OCI-LY7 (cell line): Measurements from ENCODE around the gene C17orf67. TPM values are rescaled to one million over a fixed set of nuclear protein-coding genes. Genes with fewer than 3 reads are reported as not detected.

ENCODE experiments used
- BruUV-seq: library from RNA; stranded (reverse); fragments of 400-500 nt; replicated peaks from 2 replicates; lab custom pipeline; 2021; lab: Mats Ljungman, UMichigan
- CTCF ChIA-PET: fragments of 300-600 bp; sonication (Branson Sonifier 250); formaldehyde crosslinking; loops from one replicate; lab custom pipeline; 2022; ENCODE audit warnings: antibody characterized with exemption; ENCODE audit not compliant: unreplicated experiment; lab: Charles Lee
- POLR2A ChIA-PET: fragments of 300-600 bp; sonication (Branson Sonifier 250); formaldehyde crosslinking; loops from one replicate; lab custom pipeline; 2022; ENCODE audit warnings: antibody characterized with exemption; lab: Charles Lee
- DNase-seq: peaks from one replicate; pipeline ENCODE4 v3.0.0-alpha.2; 2015; ENCODE audit warnings: low spot score
- H2AFZ ChIP-seq: fragments of 200-600 bp; sonication (generic), shearing (Covaris generic); 2 replicates; pipeline ENCODE4 v1.6.1; 2014; ENCODE audit warnings: mild to moderate bottlenecking, antibody characterized with exemption, low read length, moderate library complexity
- H3K27ac ChIP-seq: fragments of 200-600 bp; sonication (generic); 2 replicates; pipeline ENCODE4 v1.5.1; 2014; ENCODE audit warnings: mixed run types, low read depth, mild to moderate bottlenecking, moderate library complexity, low read length, inconsistent platforms; ENCODE audit not compliant: poor library complexity, severe bottlenecking
- H3K36me3 ChIP-seq: fragments of 200-600 bp; sonication (generic); 2 replicates; pipeline ENCODE4 v1.6.1; 2014; ENCODE audit warnings: mild to moderate bottlenecking, antibody characterized with exemption, low read length, moderate library complexity, mixed read lengths; ENCODE audit not compliant: insufficient read depth
- H3K4me1 ChIP-seq: fragments of 200-600 bp; sonication (generic); 2 replicates; pipeline ENCODE4 v1.5.1; 2014; ENCODE audit warnings: mild to moderate bottlenecking, low read length; ENCODE audit not compliant: insufficient read depth, poor library complexity, severe bottlenecking
- H3K4me2 ChIP-seq: fragments of 200-600 bp; sonication (generic); 2 replicates; pipeline ENCODE4 v1.6.1; 2014; ENCODE audit warnings: mild to moderate bottlenecking, low read length
- H3K4me3 ChIP-seq: fragments of 200-600 bp; sonication (generic); 2 replicates; pipeline ENCODE4 v1.5.1; 2014; ENCODE audit warnings: mild to moderate bottlenecking, low read depth, low read length; ENCODE audit not compliant: poor library complexity, severe bottlenecking
- H3K79me2 ChIP-seq: fragments of 200-600 bp; sonication (generic); 2 replicates; pipeline ENCODE4 v1.6.1; 2016; ENCODE audit warnings: low read depth, mild to moderate bottlenecking, low read length, moderate library complexity, mixed read lengths; ENCODE audit not compliant: insufficient read depth
- H3K9me2 ChIP-seq: fragments of 200-600 bp; sonication (generic); 2 replicates; pipeline ENCODE4 v1.6.1; 2016; ENCODE audit warnings: mild to moderate bottlenecking, low read length, mixed read lengths; ENCODE audit not compliant: insufficient read depth
- H3K9me3 ChIP-seq: fragments of 200-600 bp; sonication (generic); 2 replicates; pipeline ENCODE4 v1.6.1; 2014; ENCODE audit warnings: mild to moderate bottlenecking, mixed run types, low read length, mixed read lengths
- H4K20me1 ChIP-seq: fragments of 200-600 bp; sonication (generic); 2 replicates; pipeline ENCODE4 v1.6.1; 2014; ENCODE audit warnings: mild to moderate bottlenecking, antibody characterized with exemption, low read length, moderate library complexity, mixed read lengths; ENCODE audit not compliant: insufficient read depth
- CTCF ChIP-seq: fragments of 200-600 bp; sonication (generic); conservative IDR thresholded peaks from 2 replicates; pipeline ENCODE4 v1.5.1; 2014; ENCODE audit warnings: mild to moderate bottlenecking, antibody characterized with exemption, low read length, moderate library complexity, mixed read lengths
- EZH2phosphoT487 ChIP-seq: fragments of 200-600 bp; sonication (generic); IDR thresholded peaks from 2 replicates; pipeline ENCODE4 v1.6.1; 2018; ENCODE audit warnings: low read depth, borderline replicate concordance, mild to moderate bottlenecking, mixed run types, antibody characterized with exemption, low read length, moderate library complexity, mixed read lengths
- intact Hi-C: fragments of 100-400 bp; cut with micrococcal nuclease; formaldehyde crosslinking; loops from one replicate; pipeline ENCODE4 v1.10.0; 2022; ENCODE audit not compliant: unreplicated experiment
- total RNA-seq, 2 experiments: library from RNA; depleted of rRNA in 1 of 2; stranded (reverse); fragments of >200 nt in 1 of 2; shearing (Covaris generic) in 1 of 2; gene quantifications; 2 replicates each; pipeline ENCODE4 v1.2.3, GENCODE V29; 2014 to 2022

The C17orf67 gene
- total RNA-seq, 2 experiments from 2014 or later = 5.2 to 5.4 TPM

GRCh38 chr17:56842577-56842976 lies 8.9 kb upstream of the C17orf67 start:
- H3K79me2 ChIP-seq = no peaks in the 10 kb centered on the region; the same call in 1 of the 2 replicates
- H3K9me3 ChIP-seq = no peaks in the 10 kb centered on the region
- H4K20me1 ChIP-seq = no peaks in the 10 kb centered on the region
- BruUV-seq = no TSS peak
- CTCF ChIA-PET = no interaction called here
- no peak overlapping the region for H3K27ac ChIP-seq
- H3K4me3 ChIP-seq = no peak overlapping the region
- TF ChIP-seq CTCF (no peak), EZH2phosphoT487 (no peak)
- H3K9me2 ChIP-seq = no peaks in the 10 kb centered on the region
- H3K36me3 ChIP-seq = peaks cover 34% of the 10 kb centered on the region
- peaks cover 2% of the 10 kb centered on the region for H3K4me1 ChIP-seq
- POLR2A ChIA-PET = interaction anchor here (0.6 to 0.8 kb wide), 2 partner anchors 27 to 83 kb away, joined by 3 read pairs; no protein-coding TSS in a partner anchor
- intact Hi-C loops = no loop called here
- no peak for DNase-seq
- no peak overlapping the region for H3K4me2 ChIP-seq
- H2AFZ ChIP-seq = no peak overlapping the region

- ChIA-PET POLR2A (interaction anchor here (0.7 kb wide), 1 partner anchor 391 kb away, joined by 3 read pairs; no protein-coding TSS in a partner anchor), CTCF (no interaction called here)
- Histone ChIP-seq H3K4me2 (0 out of 2 replicates have a peak overlapping the region, but pooled peaks have one; percentile 4), H3K9me3 (no peaks in the 10 kb centered on the region), H3K27ac (no peak overlapping the region), H3K4me3 (no peak overlapping the region), H3K79me2 (peaks cover 17% of the 10 kb centered on the region; the same call in 1 of the 2 replicates), H3K9me2 (no peaks in the 10 kb centered on the region), H3K4me1 (peaks cover 38% of the 10 kb centered on the region), H3K36me3 (peaks cover 28% of the 10 kb centered on the region), H2AFZ (no peak overlapping the region), H4K20me1 (peaks cover 7% of the 10 kb centered on the region; the same call in 1 of the 2 replicates)
- no TSS peak for BruUV-seq
- intact Hi-C loops = no loop called here
- no peak for DNase-seq
- no peak for TF ChIP-seq EZH2phosphoT487
- TF ChIP-seq CTCF = no peak
These were observed 5.0 kb upstream of the C17orf67 start for GRCh38 chr17:56838687-56839086.

GRCh38 chr17:56835264-56835585 lies 1.5 kb upstream of the C17orf67 start:
- intact Hi-C loops = no loop called here

More at GRCh38 chr17:56835264-56835585, 1.5 kb upstream of the C17orf67 start:
- Histone ChIP-seq H3K27ac (no peak overlapping the region), H2AFZ (peak overlapping the region; percentile 46; the same call in 1 of the 2 replicates), H3K9me2 (no peaks in the 10 kb centered on the region), H4K20me1 (peaks cover 7% of the 10 kb centered on the region; the same call in 1 of the 2 replicates), H3K4me3 (peak overlapping the region; percentile 77), H3K4me1 (peaks cover 59% of the 10 kb centered on the region), H3K9me3 (no peaks in the 10 kb centered on the region), H3K79me2 (peaks cover 41% of the 10 kb centered on the region; the same call in 1 of the 2 replicates), H3K36me3 (peaks cover 31% of the 10 kb centered on the region), H3K4me2 (peak overlapping the region; percentile 81)
- no peak for DNase-seq
- BruUV-seq = no TSS peak
- ChIA-PET POLR2A (interaction anchor here (0.6 to 2.7 kb wide), 5 partner anchors 10 to 647 kb away, joined by 3 to 10 read pairs (median 4); no protein-coding TSS in a partner anchor), CTCF (no interaction called here)
- TF ChIP-seq CTCF (no peak), EZH2phosphoT487 (no peak)
